ENCODE measurements around the gene GMDS.

GRCh38 chr6:1744543-1744942 lies 500.9 kb downstream of the GMDS start:
- TF ChIP-seq EZH2 (IDR thresholded peaks at IDR 0.05; ENCODE audit: insufficient read depth, poor library complexity, severe bottlenecking): no peak
- no peak for TF ChIP-seq EZH2phosphoT487 (IDR thresholded peaks at IDR 0.05; ENCODE audit: insufficient read depth, low read depth)
